Gastroesophageal sphincter (tissue), 4 donors: ENCODE results near the gene MED27. TPM values are rescaled to one million over a fixed set of nuclear protein-coding genes. Genes with fewer than 3 reads are reported as not detected.

Source experiments
- ATAC-seq: fragments of 150-250 bp; one replicate; pipeline ENCODE4 v1.9.1; 2016; ENCODE audit warnings: mild to moderate bottlenecking, moderate library complexity
- H3K27ac ChIP-seq, 4 donors: fragments of 200-600 bp; sonication (generic) in 3 of 4; 1 replicate in 3 of 4; 2 replicates in 1 of 4; pipeline ENCODE4 v1.5.1; 2016 to 2019
- H3K27me3 ChIP-seq: fragments of 200-600 bp; sonication (generic); one replicate; pipeline ENCODE4 v1.5.1; 2019
- H3K36me3 ChIP-seq, 2 donors: fragments of 200-600 bp; sonication (generic); one replicate each; pipeline ENCODE4 v1.5.1; 2019; ENCODE audit warnings: control low read depth in 1 of 2
- H3K4me1 ChIP-seq, 3 donors: fragments of 200-600 bp; sonication (generic); 1 replicate in 2 of 3; 2 replicates in 1 of 3; pipeline ENCODE4 v1.5.1; 2016 to 2019; ENCODE audit warnings: control low read depth in 2 of 3
- H3K4me3 ChIP-seq, 2 donors: fragments of 200-600 bp; sonication (generic); one replicate each; pipeline ENCODE4 v1.5.1; 2019; ENCODE audit warnings: mild to moderate bottlenecking in 1 of 2, moderate library complexity in 1 of 2
- H3K9me3 ChIP-seq, 3 donors: fragments of 200-600 bp; sonication (generic); one replicate each; pipeline ENCODE4 v1.5.1; 2017 to 2019; ENCODE audit warnings: control low read depth in 2 of 3
- CTCF ChIP-seq, 4 experiments: fragments of 200-600 bp in 2 of 4; fragments of 450-650 bp in 2 of 4; sonication (generic) in 1 of 4; IDR thresholded peaks; one replicate each; pipeline ENCODE4 v1.5.1; 2017 to 2019; ENCODE audit warnings: antibody characterized with exemption in 4 of 4, mild to moderate bottlenecking in 2 of 4, moderate library complexity in 2 of 4
- EP300 ChIP-seq: sonication (generic); formaldehyde crosslinking; IDR thresholded peaks from one replicate; pipeline ENCODE4 v1.6.1; 2017; ENCODE audit warnings: antibody characterized with exemption, mild to moderate bottlenecking
- POLR2A ChIP-seq, 2 donors: fragments of 450-650 bp; IDR thresholded peaks; one replicate each; pipeline ENCODE4 v1.6.1; 2017; ENCODE audit warnings: antibody characterized with exemption in 2 of 2, mild to moderate bottlenecking in 2 of 2, moderate library complexity in 1 of 2
- POLR2AphosphoS5 ChIP-seq: sonication (generic); formaldehyde crosslinking; IDR thresholded peaks from one replicate; pipeline ENCODE4 v1.6.1; 2017; ENCODE audit warnings: antibody characterized with exemption
- WGBS, 2 donors: methylation state at CpG; one replicate each; pipeline ENCODE4 v1.1.5; 2018; ENCODE audit warnings: low coverage in 1 of 2; 5-methylcytosine and 5-hydroxymethylcytosine counted together
- total RNA-seq, 4 donors: library from RNA; depleted of rRNA; stranded (reverse); fragments of >200 nt; gene quantifications; one replicate each; pipeline ENCODE4 v1.1.0, GENCODE V29; 2016

The MED27 gene
- total RNA-seq, 4 donors from 2014 or later = 13.2 to 21.0 (median 13.9) TPM

- 20 to 47% methylated on average over 1 to 2 of the region's 8 CpGs for WGBS, 2 donors
- no peaks in the 10 kb centered on the region for H3K9me3 ChIP-seq
- no peak for ATAC-seq
- no peak overlapping the region for H3K27ac ChIP-seq
- no peaks in the 10 kb centered on the region for H3K27me3 ChIP-seq
- H3K36me3 ChIP-seq = peaks cover 0 to 3% of the 10 kb centered on the region in 2 donors
- H3K4me1 ChIP-seq = no peaks in the 10 kb centered on the region
- TF ChIP-seq POLR2A (IDR thresholded peaks at IDR 0.05) = no peak
- no peak for TF ChIP-seq EP300
- TF ChIP-seq CTCF (IDR thresholded peaks at IDR 0.05) = no peak
- TF ChIP-seq POLR2AphosphoS5 = no peak
- no peak overlapping the region for H3K4me3 ChIP-seq
Measured at GRCh38 chr9:131854334-131854733, 225.3 kb downstream of the MED27 start.

- H3K4me1 ChIP-seq = no peaks in the 10 kb centered on the region
- TF ChIP-seq CTCF (IDR thresholded peaks at IDR 0.05) (no peak), EP300 (no peak), POLR2A (IDR thresholded peaks at IDR 0.05) (no peak), POLR2AphosphoS5 (no peak)
- no peaks in the 10 kb centered on the region for H3K36me3 ChIP-seq
- WGBS, 2 donors = 77 to 80% methylated on average over 5 to 7 of the region's 7 CpGs
- no peaks in the 10 kb centered on the region for H3K27me3 ChIP-seq
- H3K4me3 ChIP-seq = no peak overlapping the region
- no peak for ATAC-seq
- no peak overlapping the region for H3K27ac ChIP-seq
- no peaks in the 10 kb centered on the region for H3K9me3 ChIP-seq
Measured at GRCh38 chr9:131853434-131853833, 226.2 kb downstream of the MED27 start.

GRCh38 chr9:131851414-131851813, 228.3 kb downstream of the MED27 start:
- ATAC-seq = no peak
- H3K27me3 ChIP-seq = no peaks in the 10 kb centered on the region
- no peaks in the 10 kb centered on the region for H3K36me3 ChIP-seq
- no peak for TF ChIP-seq EP300
- TF ChIP-seq POLR2AphosphoS5 = no peak
- TF ChIP-seq CTCF (IDR thresholded peaks at IDR 0.05) = no peak
- no peak for TF ChIP-seq POLR2A (IDR thresholded peaks at IDR 0.05)
- WGBS, 2 donors = 43 to 44% methylated on average over 6 to 7 of the region's 7 CpGs
- H3K27ac ChIP-seq = no peak overlapping the region
- no peaks in the 10 kb centered on the region for H3K9me3 ChIP-seq
- H3K4me1 ChIP-seq = no peaks in the 10 kb centered on the region
- H3K4me3 ChIP-seq = no peak overlapping the region

- no peak for TF ChIP-seq CTCF (IDR thresholded peaks at IDR 0.05)
- TF ChIP-seq POLR2AphosphoS5 = no peak
- no peak for TF ChIP-seq POLR2A (IDR thresholded peaks at IDR 0.05)
- TF ChIP-seq EP300 = no peak
Measured at GRCh38 chr9:131849391-131849790, 230.3 kb downstream of the MED27 start.

GRCh38 chr9:131848570-131849160, 231.0 kb downstream of the MED27 start:
- ATAC-seq = no peak
- Histone ChIP-seq H3K36me3 (no peaks in the 10 kb centered on the region), H3K27me3 (peaks cover 9% of the 10 kb centered on the region), H3K27ac (no peak overlapping the region), H3K4me1 (no peaks in the 10 kb centered on the region), H3K4me3 (no peak overlapping the region), H3K9me3 (no peaks in the 10 kb centered on the region)
- TF ChIP-seq POLR2AphosphoS5 = no peak
- no peak for TF ChIP-seq CTCF (IDR thresholded peaks at IDR 0.05)
- TF ChIP-seq POLR2A (IDR thresholded peaks at IDR 0.05) = no peak
- TF ChIP-seq EP300 = no peak
- 74 to 78% methylated on average over 20 to 22 of the region's 35 CpGs for WGBS, 2 donors

More at GRCh38 chr9:131849391-131849790, 230.3 kb downstream of the MED27 start:
- 80% methylated on average over 1 of the region's 18 CpGs; no CpG with 5 or more reads in 1 of the 2 donors for WGBS, 2 donors
- peaks cover 2% of the 10 kb centered on the region for H3K27me3 ChIP-seq
- no peaks in the 10 kb centered on the region for H3K36me3 ChIP-seq
- no peak overlapping the region for H3K4me3 ChIP-seq
- ATAC-seq = no peak
- H3K9me3 ChIP-seq = no peaks in the 10 kb centered on the region
- H3K4me1 ChIP-seq = no peaks in the 10 kb centered on the region
- H3K27ac ChIP-seq = no peak overlapping the region
